Right hindlimb (tissue), 1 donor: ENCODE measurements around the gene GJB6.

Experiments
- DNase-seq: peaks from one replicate; pipeline ENCODE4 v3.0.0-alpha.2; 2018

Gene GJB6

DNA sequence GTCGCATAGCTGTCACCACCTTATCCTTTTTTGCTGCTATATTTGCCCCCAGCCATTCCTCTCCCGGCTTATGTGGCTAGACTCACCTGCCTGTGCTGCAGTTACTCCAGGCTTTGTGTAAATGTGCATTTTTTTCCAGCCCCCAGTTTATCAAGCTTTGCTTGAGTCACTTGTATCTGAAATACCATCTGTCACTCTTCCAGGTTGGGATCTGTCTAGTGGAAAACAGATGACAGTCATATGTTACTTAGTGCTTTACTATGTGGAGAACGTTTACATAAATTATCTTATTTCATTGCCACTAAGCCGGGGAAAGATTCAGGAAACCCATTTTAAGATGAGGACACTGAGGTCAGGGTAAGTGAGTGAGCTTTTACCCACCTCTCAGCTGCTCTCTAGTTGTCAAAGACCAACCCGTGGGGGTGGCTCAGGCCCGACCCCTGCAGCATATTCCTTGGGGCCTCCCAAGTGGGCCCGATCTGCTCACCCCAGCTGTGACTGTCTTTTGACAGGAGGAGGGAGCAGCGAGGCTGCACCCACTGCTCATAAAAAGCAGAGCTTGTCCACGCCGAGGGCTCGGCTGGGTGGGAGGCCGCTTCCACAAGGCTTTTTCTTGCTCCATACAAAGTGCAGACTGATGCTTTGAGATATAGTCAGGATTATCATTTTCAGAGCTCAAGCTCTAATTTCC lies 46.6 kb downstream of the GJB6 start:
- no peak for DNase-seq

DNA sequence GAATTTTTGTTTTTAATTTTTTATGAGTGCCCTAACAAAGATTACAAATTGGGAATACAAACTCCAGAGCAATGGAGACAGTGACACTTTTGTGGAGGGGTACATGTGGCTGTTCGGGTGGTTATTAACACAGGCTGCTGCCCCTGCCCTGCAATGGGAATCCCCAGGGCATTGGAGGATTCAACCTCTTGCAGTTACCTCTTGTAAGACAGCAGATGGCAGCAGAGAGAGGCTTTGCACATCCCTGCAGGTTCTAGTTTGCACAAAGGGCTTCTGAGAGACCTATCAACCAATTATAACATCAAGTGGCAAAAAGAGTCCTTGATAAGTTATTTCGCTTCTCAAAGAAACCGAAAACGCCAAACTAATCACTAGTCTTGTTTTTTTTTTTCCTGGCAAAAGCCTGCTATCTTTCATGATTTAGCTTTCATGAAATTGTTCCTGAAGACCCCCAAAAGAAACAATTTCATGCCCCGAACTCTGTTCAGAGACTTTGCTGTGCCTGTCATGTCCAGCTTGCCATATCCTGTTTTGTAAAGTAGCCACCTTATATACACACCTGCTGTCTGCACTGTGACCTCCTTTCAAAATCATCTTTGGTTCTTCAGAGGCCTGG lies 49.8 kb downstream of the GJB6 start:
- DNase-seq = peak; percentile 63

DNA sequence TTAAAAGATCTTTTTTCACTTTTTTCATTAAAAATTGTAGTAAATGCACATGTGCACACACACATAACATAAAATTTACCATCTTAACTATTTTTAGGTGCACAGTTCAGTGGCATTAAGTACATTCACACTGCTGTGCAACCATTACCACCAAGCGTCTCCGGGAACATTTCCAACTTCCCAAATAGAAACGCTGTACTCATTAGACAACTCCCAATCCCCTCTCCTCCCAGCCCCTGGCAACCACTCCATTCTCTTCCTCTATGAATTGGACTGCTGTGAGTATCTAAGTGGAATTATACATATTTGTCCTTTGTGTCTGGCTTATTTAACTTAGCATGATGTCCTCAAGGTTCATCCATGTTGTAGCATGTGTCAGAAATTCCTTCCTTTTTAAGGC lies 50.9 kb downstream of the GJB6 start:
- DNase-seq = no peak

DNA sequence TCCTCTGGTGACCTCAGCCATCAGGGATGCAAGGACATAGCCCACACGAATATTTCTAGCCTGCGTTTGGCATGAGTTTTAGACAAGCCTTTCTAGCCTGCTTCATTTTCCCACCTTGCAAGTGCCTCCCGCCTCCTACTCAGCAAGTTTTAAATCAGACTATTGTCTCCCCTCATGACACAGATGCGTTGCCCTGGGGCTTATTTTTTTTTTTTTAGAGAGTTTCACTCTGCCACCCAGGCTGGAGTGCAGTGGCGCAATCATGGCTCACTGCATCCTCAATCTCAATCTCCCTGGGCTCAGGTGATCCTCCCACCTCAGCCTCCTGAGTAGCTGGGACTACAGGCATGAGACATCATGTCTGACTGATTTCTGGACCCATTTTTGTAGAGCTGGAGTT lies 54.0 kb downstream of the GJB6 start:
- no peak for DNase-seq

DNA sequence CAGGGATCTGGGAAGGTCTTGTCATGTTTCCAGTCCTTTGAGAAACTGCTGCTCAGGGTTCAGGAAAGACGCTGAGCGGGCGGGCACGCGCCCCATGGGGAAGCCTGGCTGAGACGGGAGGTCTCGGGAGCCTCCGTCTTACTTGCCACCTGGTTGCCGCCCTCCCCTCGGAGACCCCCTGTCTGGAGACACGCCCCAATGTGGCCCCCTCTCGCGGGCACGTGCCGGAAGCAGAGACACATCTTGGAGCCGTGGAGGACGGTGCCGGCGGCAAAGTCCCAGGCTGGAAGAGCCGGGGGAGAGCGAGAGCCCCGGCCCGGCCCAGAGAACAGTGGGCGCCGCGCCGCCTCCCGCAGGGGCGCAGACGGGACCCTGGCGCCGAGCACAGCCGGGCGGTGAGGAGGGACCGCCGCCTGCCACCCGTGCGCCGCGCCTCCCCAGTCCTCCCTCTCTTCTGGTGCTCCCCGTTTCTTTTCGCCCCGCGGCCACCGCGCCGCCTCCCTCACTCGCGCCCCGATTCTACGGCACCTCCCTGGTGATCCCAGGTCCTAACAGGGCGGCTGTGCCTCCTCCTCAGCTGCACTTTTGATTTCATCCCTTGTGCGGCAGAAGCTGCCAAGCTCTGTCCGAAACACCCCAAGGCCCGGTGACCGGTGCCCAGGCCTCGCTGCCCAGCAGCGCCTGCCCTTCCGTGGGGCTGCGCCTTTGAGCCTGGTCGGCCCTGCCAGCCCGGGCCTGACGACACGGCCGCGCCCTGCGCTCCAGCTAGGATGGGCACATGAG lies 54.9 kb downstream of the GJB6 start:
- no peak for DNase-seq

DNA sequence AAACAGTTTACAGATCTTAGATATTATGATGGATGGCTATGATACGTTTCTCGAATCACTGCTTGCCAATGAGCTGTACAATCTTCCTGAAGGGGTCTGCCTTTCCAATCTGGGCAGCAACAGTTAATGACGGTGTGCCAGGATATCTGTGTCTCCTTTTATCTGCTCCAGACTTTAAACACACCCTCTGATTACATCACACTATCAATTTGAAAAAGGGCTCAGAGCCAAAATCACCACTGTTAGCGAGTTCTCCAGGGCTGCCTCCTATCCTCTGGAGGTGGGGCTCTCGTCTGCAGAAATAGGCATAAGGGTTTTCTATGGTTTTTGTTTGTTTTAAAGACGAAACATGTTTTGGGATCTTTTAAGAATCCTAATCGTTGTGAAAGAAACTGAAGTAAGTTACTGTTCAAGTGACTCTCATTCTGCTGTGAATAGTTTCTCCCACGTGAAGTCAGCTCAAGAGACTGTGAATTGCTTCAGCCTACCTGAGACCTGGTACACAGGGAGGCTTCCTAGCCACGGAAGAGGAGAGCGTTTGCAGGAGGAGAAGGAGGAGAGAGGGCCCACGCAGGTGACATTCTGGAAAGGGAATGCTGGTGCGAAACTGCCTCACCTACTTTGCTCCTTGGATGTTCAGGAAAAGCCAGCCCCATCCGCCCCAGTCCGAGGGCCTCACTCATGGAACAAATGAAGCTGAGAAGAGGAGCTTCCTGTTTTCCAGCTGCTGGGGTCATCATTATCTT lies 56.0 kb downstream of the GJB6 start:
- DNase-seq = no peak

DNA sequence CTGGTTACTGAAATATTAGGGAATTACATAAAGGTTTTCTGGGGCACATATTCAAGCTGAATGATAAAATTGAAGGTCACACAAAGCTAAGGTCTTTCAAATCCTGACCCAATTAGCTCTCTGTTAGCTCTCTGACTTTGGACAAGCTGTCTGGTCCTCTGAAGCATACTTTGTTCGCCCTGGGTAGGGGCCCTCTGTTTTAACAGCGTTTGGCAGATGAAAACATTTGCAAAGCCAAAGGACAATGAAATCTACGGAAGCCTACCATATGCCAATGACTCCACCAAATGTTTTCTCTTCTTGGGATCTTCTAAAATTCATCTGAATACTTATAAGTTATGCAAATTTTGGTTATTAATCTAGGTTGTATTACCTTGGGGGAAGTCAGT lies 56.7 kb downstream of the GJB6 start:
- no peak for DNase-seq

DNA sequence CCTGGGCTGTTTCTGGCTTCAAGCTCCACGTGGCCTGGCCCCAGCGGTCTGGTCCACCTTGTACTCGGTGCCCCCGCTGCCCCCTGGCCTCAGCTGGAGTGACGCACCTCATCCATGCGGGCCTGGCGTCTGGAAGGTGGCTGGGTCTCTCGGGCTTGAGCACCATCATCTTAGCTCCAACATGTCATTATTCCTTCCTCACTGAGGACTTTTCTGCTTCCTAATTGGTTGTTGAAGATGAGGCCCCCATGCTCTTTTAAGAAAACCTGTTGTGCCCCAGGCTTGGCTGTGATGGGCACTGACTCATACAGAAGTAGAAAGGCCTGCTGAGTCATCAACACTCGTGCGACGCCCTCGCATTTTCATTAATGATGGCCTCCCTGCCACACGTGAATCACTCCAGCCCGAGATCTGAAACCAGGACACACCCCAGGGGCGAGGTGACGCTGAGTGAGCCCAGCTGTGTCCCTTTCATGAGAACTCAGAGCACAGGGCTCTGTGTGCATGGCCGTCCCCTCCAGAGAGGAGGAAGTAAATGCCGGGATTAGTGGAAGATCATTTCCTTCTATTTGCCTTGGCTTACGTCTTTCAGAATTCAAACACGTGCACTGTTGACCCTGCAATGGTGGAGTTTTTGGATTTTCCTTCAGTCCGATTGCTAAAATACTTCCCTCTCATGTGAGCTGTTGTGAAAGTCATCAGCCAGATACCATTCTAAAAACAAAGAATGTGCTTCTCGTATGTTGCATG lies 57.3 kb downstream of the GJB6 start:
- DNase-seq = peak; percentile 40

DNA sequence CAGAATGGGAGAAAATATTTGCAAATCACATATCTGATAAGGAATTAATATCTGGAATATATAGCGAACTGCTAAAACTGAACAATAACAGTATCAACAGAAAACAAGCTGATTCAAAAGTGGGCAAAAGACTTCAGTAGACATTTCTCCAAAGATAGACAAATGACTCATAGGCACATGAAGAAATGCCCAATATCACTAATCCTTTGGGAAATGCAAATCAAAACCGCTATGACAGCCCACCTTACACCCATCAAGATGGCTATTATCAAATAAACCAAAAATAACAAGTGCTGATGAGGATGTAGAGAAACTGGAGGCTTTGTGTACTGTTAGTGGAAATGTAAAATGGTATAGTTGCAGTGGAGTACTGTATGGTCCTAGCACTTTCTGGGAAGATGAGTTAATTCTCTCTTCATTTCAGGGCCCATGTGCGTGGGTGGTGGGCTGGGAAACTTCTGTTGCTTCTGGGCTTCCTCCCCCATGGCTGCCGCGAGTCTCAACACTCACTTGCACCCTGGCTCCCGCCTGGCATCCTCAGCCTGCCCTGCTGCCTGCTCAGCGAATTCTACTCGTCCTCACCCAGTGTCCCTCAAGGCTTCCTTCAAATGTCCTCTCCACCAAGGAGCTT lies 58.9 kb downstream of the GJB6 start:
- DNase-seq = no peak
